ENCODE results near the gene THADA.

GRCh38 chr2:43270930-43271615 is 324.8 kb downstream of the THADA start:
- TF ChIP-seq REST (tag by site-specific recombination; IDR thresholded peaks at IDR 0.05) (no peak), CTCF (tag by site-specific recombination; IDR thresholded peaks at IDR 0.05) (no peak), ZNF629 (tag by site-specific recombination; IDR thresholded peaks at IDR 0.05) (no peak), SCRT2 (tag by site-specific recombination; IDR thresholded peaks at IDR 0.05) (no peak), GFI1B (tag by site-specific recombination; IDR thresholded peaks at IDR 0.05) (no peak)

All from HEK293 (cell line).